H9 (cell line): ENCODE data around the gene FAM174B. TPM values are rescaled to one million over a fixed set of nuclear protein-coding genes. Genes with fewer than 3 reads are reported as not detected.

Experiments
- DNase-seq: peaks from one replicate; pipeline ENCODE4 v3.0.0-alpha.2; 2017
- H2AFZ ChIP-seq: one replicate; pipeline ENCODE4 v1.6.1; 2013; ENCODE audit warnings: mild to moderate bottlenecking, low read length, control low read depth, moderate library complexity
- H2AK5ac ChIP-seq: 2 replicates; pipeline ENCODE4 v1.6.1; 2013; ENCODE audit warnings: low read length, control low read depth, mixed read lengths; ENCODE audit not compliant: insufficient read length
- H2BK120ac ChIP-seq: one replicate; pipeline ENCODE4 v1.6.1; 2013; ENCODE audit warnings: low read depth, mild to moderate bottlenecking, low read length, control low read depth, inconsistent platforms; ENCODE audit not compliant: poor library complexity, severe bottlenecking
- H2BK12ac ChIP-seq: 2 replicates; pipeline ENCODE4 v1.6.1; 2013; ENCODE audit warnings: low read length, control low read depth, mixed read lengths, low read depth; ENCODE audit not compliant: insufficient read length
- H2BK15ac ChIP-seq: 2 replicates; pipeline ENCODE4 v1.6.1; 2013; ENCODE audit warnings: low read depth, low read length, control low read depth
- H2BK20ac ChIP-seq: one replicate; pipeline ENCODE4 v1.6.1; 2013; ENCODE audit warnings: low read depth, mild to moderate bottlenecking, low read length, control low read depth, inconsistent platforms; ENCODE audit not compliant: poor library complexity, severe bottlenecking
- H2BK5ac ChIP-seq: 2 replicates; pipeline ENCODE4 v1.6.1; 2013; ENCODE audit warnings: low read length, control low read depth, mixed read lengths; ENCODE audit not compliant: insufficient read length
- H3K14ac ChIP-seq: 2 replicates; pipeline ENCODE4 v1.6.1; 2013; ENCODE audit warnings: low read length, control low read depth; ENCODE audit not compliant: insufficient read depth
- H3K18ac ChIP-seq: 2 replicates; pipeline ENCODE4 v1.6.1; 2013; ENCODE audit warnings: low read depth, mild to moderate bottlenecking, mixed read lengths, low read length, control low read depth; ENCODE audit not compliant: insufficient read length
- H3K23ac ChIP-seq: 2 replicates; pipeline ENCODE4 v1.6.1; 2013; ENCODE audit warnings: low read length, control low read depth, mixed read lengths, low read depth; ENCODE audit not compliant: insufficient read length
- H3K23me2 ChIP-seq: 2 replicates; pipeline ENCODE4 v1.6.1; 2013; ENCODE audit warnings: low read depth, mild to moderate bottlenecking, mixed read lengths, low read length, control low read depth; ENCODE audit not compliant: insufficient read length, poor library complexity, severe bottlenecking
- H3K27ac ChIP-seq: 2 replicates; pipeline ENCODE4 v1.5.1; 2013; ENCODE audit warnings: low read length, control low read depth, mixed read lengths, low read depth; ENCODE audit not compliant: insufficient read length
- H3K27me3 ChIP-seq: 2 replicates; pipeline ENCODE4 v1.6.1; 2013; ENCODE audit warnings: low read length, control low read depth, inconsistent platforms; ENCODE audit not compliant: insufficient read depth
- H3K4ac ChIP-seq: 2 replicates; pipeline ENCODE4 v1.6.1; 2013; ENCODE audit warnings: low read depth, mild to moderate bottlenecking, control low read depth, inconsistent platforms, low read length, moderate library complexity
- H3K4me1 ChIP-seq: 2 replicates; pipeline ENCODE4 v1.6.1; 2013; ENCODE audit warnings: low read length, control low read depth, inconsistent platforms; ENCODE audit not compliant: insufficient read depth
- H3K4me2 ChIP-seq: 2 replicates; pipeline ENCODE4 v1.6.1; 2013; ENCODE audit warnings: low read length, control low read depth, mixed read lengths; ENCODE audit not compliant: insufficient read length, insufficient read depth
- H3K56ac ChIP-seq: 2 replicates; pipeline ENCODE4 v1.6.1; 2013; ENCODE audit warnings: low read depth, mild to moderate bottlenecking, mixed read lengths, low read length, control low read depth; ENCODE audit not compliant: insufficient read length
- H3K79me1 ChIP-seq: 2 replicates; pipeline ENCODE4 v1.6.1; 2013; ENCODE audit warnings: low read depth, mild to moderate bottlenecking, moderate library complexity, low read length, control low read depth, inconsistent platforms; ENCODE audit not compliant: insufficient read depth, poor library complexity, severe bottlenecking
- H3K79me2 ChIP-seq: 2 replicates; pipeline ENCODE4 v1.6.1; 2013; ENCODE audit warnings: low read length, control low read depth, inconsistent platforms; ENCODE audit not compliant: insufficient read depth
- H3K9ac ChIP-seq: 2 replicates; pipeline ENCODE4 v1.6.1; 2013; ENCODE audit warnings: low read length, control low read depth, mixed read lengths; ENCODE audit not compliant: insufficient read length; ENCODE audit errors: extremely low read depth
- H3K9me3 ChIP-seq: one replicate; pipeline ENCODE4 v1.6.1; 2013; ENCODE audit warnings: low read depth, low read length, inconsistent platforms; ENCODE audit not compliant: control insufficient read depth
- H3T11ph ChIP-seq: one replicate; pipeline ENCODE4 v1.6.1; 2013; ENCODE audit warnings: mild to moderate bottlenecking, low read length, control low read depth, inconsistent platforms
- H4K20me1 ChIP-seq: one replicate; pipeline ENCODE4 v1.6.1; 2013; ENCODE audit not compliant: control insufficient read depth, insufficient read length, insufficient read depth
- H4K5ac ChIP-seq: 2 replicates; pipeline ENCODE4 v1.6.1; 2013; ENCODE audit warnings: low read depth, mild to moderate bottlenecking, mixed read lengths, low read length, control low read depth; ENCODE audit not compliant: insufficient read length
- H4K8ac ChIP-seq: replicated peaks from 2 replicates; pipeline ENCODE4 v1.6.1; 2013; ENCODE audit warnings: low read length, control low read depth, mixed read lengths, low read depth; ENCODE audit not compliant: insufficient read length
- H4K91ac ChIP-seq: 2 replicates; pipeline ENCODE4 v1.6.1; 2013; ENCODE audit warnings: low read depth, mild to moderate bottlenecking, moderate library complexity, mixed read lengths, low read length, control low read depth; ENCODE audit not compliant: insufficient read length
- H3K27ac Mint-ChIP-seq, 3 experiments: 2 replicates in 2 of 3; 3 replicates in 1 of 3; pipeline ENCODE4 v1.8.0; 2020 to 2021; ENCODE audit warnings: mixed read lengths in 3 of 3, mild to moderate bottlenecking in 1 of 3, moderate library complexity in 1 of 3
- H3K27me3 Mint-ChIP-seq: 2 replicates; pipeline ENCODE4 v1.8.0; 2021; ENCODE audit warnings: low read depth, mild to moderate bottlenecking, moderate library complexity, mixed read lengths
- H3K36me3 Mint-ChIP-seq, 3 experiments: 2 replicates in 2 of 3; 3 replicates in 1 of 3; pipeline ENCODE4 v1.8.0; 2020 to 2021; ENCODE audit warnings: low read depth in 3 of 3, mixed read lengths in 3 of 3; ENCODE audit not compliant: insufficient read depth in 1 of 3
- H3K4me1 Mint-ChIP-seq, 2 experiments: 2 replicates each; pipeline ENCODE4 v1.8.0; 2020; ENCODE audit warnings: mixed read lengths in 2 of 2
- H3K4me3 Mint-ChIP-seq, 2 experiments: 2 replicates in 1 of 2; 3 replicates in 1 of 2; pipeline ENCODE4 v1.8.0; 2020 to 2021; ENCODE audit warnings: mild to moderate bottlenecking in 2 of 2, mixed read lengths in 2 of 2, moderate library complexity in 1 of 2
- H3K9me3 Mint-ChIP-seq, 2 experiments: 2 replicates in 1 of 2; 3 replicates in 1 of 2; pipeline ENCODE4 v1.8.0; 2020; ENCODE audit warnings: mild to moderate bottlenecking in 2 of 2, mixed read lengths in 2 of 2, moderate library complexity in 1 of 2
- WGBS: extraction: QIAGEN DNeasy Blood & Tissue Kit; methylation state at CpG from one replicate; pipeline ENCODE4 v1.1.7; 2013; ENCODE audit warnings: missing lambda C conversion rate, low lambda C conversion rate, mixed read lengths; ENCODE audit not compliant: insufficient read length; ENCODE audit errors: extremely low coverage; 5-methylcytosine and 5-hydroxymethylcytosine counted together
- total RNA-seq: library from RNA; stranded (reverse); gene quantifications from 2 replicates; pipeline ENCODE4 v1.2.1, GENCODE V29; 2021
- TF ChIP-seq, protein P1 (sequence below): fragments of 200-600 bp; sonication (generic); conservative IDR thresholded peaks from 3 replicates; pipeline ENCODE4 v1.8.0; 2021; ENCODE audit warnings: antibody characterized with exemption, mild to moderate bottlenecking

The FAM174B gene
- total RNA-seq, 1 experiment from 2014 or later: 38.0 TPM

GRCh38 chr15:92634671-92635201 lies 20.8 kb downstream of the FAM174B start:
- Histone ChIP-seq H4K91ac (no peak overlapping the region), H3K9me3 (no peaks in the 10 kb centered on the region), H2AFZ (no peak overlapping the region), H3K79me2 (peaks cover 6% of the 10 kb centered on the region; the same call in 1 of the 2 replicates), H2BK20ac (no peak overlapping the region), H2BK120ac (no peak overlapping the region), H3K23me2 (no peaks in the 10 kb centered on the region), H4K20me1 (no peaks in the 10 kb centered on the region), H3K4me2 (no peak overlapping the region), H2AK5ac (no peak overlapping the region), H3K14ac (no peak overlapping the region), H3K18ac (no peak overlapping the region), H3K9ac (no peak overlapping the region), H3K4me1 (peaks cover 11% of the 10 kb centered on the region; the same call in 1 of the 2 replicates), H2BK15ac (no peak overlapping the region), H3T11ph (no peak overlapping the region), H3K79me1 (peaks cover 2% of the 10 kb centered on the region), H3K27ac (no peak overlapping the region), H3K27me3 (no peaks in the 10 kb centered on the region), H4K5ac (no peak overlapping the region), H2BK12ac (no peak overlapping the region), H3K23ac (no peak overlapping the region), H3K4ac (no peak overlapping the region), H4K8ac (no peak overlapping the region), H2BK5ac (no peak overlapping the region), H3K56ac (no peak overlapping the region)
- no CpG with 5 or more reads among the region's 7 CpGs for WGBS
- Mint-ChIP-seq H3K4me3 (no peak overlapping the region; a peak in 1 of 5 replicates), H3K4me1 (peaks cover 52 to 59% of the 10 kb centered on the region in 2 experiments), H3K27me3 (no peaks in the 10 kb centered on the region), H3K36me3 (peaks cover 12 to 15% (median 13%) of the 10 kb centered on the region in 3 experiments), H3K27ac (peak overlapping the region in 2 of 3 experiments; percentile 19 to 38; a peak in 3 of 7 replicates), H3K9me3 (peaks cover 9% of the 10 kb centered on the region in 2 experiments)
- TF ChIP-seq, protein P1, sequence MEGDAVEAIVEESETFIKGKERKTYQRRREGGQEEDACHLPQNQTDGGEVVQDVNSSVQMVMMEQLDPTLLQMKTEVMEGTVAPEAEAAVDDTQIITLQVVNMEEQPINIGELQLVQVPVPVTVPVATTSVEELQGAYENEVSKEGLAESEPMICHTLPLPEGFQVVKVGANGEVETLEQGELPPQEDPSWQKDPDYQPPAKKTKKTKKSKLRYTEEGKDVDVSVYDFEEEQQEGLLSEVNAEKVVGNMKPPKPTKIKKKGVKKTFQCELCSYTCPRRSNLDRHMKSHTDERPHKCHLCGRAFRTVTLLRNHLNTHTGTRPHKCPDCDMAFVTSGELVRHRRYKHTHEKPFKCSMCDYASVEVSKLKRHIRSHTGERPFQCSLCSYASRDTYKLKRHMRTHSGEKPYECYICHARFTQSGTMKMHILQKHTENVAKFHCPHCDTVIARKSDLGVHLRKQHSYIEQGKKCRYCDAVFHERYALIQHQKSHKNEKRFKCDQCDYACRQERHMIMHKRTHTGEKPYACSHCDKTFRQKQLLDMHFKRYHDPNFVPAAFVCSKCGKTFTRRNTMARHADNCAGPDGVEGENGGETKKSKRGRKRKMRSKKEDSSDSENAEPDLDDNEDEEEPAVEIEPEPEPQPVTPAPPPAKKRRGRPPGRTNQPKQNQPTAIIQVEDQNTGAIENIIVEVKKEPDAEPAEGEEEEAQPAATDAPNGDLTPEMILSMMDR: no peak
- DNase-seq: no peak
